ENCODE measurements around the gene TGM3. TPM values are rescaled to one million over a fixed set of nuclear protein-coding genes. Genes with fewer than 3 reads are reported as not detected.

Gene TGM3, protein sequence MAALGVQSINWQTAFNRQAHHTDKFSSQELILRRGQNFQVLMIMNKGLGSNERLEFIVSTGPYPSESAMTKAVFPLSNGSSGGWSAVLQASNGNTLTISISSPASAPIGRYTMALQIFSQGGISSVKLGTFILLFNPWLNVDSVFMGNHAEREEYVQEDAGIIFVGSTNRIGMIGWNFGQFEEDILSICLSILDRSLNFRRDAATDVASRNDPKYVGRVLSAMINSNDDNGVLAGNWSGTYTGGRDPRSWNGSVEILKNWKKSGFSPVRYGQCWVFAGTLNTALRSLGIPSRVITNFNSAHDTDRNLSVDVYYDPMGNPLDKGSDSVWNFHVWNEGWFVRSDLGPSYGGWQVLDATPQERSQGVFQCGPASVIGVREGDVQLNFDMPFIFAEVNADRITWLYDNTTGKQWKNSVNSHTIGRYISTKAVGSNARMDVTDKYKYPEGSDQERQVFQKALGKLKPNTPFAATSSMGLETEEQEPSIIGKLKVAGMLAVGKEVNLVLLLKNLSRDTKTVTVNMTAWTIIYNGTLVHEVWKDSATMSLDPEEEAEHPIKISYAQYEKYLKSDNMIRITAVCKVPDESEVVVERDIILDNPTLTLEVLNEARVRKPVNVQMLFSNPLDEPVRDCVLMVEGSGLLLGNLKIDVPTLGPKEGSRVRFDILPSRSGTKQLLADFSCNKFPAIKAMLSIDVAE
- total RNA-seq, result 27.7 TPM

DNA sequence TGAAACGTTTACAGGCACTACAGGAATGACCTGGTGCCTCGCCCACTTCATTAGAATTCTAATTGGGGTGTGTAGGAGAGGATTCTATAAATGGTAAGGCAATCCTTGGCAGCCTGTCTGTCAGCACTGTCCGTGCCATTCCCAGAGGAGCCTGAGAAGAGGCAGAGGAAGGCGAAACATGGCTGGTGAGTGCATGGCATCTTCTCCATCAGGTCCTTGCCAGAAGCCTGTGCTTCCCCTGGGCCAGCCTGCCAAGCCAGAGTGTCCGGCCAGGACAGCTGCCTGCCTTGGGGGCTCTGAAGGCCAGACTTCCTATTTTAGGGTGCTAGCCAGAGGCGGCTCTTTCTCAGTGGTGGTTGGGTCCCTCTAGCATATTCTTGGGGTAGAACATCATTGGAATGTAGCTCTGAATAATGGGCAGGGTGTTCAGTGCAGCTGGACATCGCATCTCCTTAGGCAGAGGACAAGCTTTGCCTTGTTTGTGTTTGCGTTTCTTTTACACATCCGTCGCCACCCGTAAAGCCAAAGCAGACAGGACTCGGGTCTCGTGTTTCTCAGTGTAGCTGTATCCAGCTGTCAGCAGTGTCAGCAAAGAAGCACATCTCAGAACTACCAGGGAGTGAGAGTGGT, at the start of gene TGM3:
TGM3 (plus strand) TSS at position 116 of the 630 bp plus-strand sequence; CDS start at position 179, 63 bp downstream.
- TF ChIP-seq POLR2AphosphoS5 (IDR thresholded peaks at IDR 0.05; ENCODE audit: insufficient read depth in 1 of 2, low read depth in 1 of 2), result no peak
- TF ChIP-seq POLR2A (IDR thresholded peaks at IDR 0.05), result no peak
- TF ChIP-seq, protein P1, sequence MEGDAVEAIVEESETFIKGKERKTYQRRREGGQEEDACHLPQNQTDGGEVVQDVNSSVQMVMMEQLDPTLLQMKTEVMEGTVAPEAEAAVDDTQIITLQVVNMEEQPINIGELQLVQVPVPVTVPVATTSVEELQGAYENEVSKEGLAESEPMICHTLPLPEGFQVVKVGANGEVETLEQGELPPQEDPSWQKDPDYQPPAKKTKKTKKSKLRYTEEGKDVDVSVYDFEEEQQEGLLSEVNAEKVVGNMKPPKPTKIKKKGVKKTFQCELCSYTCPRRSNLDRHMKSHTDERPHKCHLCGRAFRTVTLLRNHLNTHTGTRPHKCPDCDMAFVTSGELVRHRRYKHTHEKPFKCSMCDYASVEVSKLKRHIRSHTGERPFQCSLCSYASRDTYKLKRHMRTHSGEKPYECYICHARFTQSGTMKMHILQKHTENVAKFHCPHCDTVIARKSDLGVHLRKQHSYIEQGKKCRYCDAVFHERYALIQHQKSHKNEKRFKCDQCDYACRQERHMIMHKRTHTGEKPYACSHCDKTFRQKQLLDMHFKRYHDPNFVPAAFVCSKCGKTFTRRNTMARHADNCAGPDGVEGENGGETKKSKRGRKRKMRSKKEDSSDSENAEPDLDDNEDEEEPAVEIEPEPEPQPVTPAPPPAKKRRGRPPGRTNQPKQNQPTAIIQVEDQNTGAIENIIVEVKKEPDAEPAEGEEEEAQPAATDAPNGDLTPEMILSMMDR (IDR thresholded peaks at IDR 0.05), result no peak
- no peak within 1 kb of the TSS for H3K27ac ChIP-seq
- intact Hi-C loops (cut with DNase I), result no loop called here

DNA sequence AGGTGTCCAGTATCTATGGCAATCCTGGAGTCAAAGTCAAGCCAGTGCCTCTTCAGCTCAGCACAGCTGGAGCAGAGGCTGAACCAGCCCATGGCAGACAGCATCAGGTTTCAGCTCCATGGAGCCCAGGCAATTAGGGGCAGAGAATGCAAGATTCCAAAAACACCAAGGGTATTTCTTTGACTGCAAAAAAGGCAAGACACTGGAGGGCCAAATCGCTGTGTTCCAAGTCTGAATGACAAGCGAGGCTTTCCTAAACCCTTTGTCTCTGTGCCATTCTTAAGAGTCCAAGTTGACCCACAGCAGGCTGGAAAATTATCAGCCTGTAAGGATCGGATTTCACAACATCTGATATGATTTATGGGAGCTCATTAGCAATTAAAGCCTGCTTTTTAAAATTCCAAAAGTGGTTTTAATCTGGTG, 49.7 kb upstream of the TGM3 start:
- H3K36me3 ChIP-seq, result no peaks in the 10 kb centered on the region
- intact Hi-C loops (cut with DNase I), result no loop called here
- no peak for DNase-seq (ENCODE audit: extremely low spot score in 2 of 2)
- no peak overlapping the region for H3K4me3 ChIP-seq
- H3K27me3 ChIP-seq, result no peaks in the 10 kb centered on the region
- H3K4me1 ChIP-seq, result peaks cover 9% of the 10 kb centered on the region
- TF ChIP-seq, protein P1 (IDR thresholded peaks at IDR 0.05), result no peak
- TF ChIP-seq POLR2A (IDR thresholded peaks at IDR 0.05) (no peak), POLR2AphosphoS5 (IDR thresholded peaks at IDR 0.05; ENCODE audit: insufficient read depth in 1 of 2, low read depth in 1 of 2) (no peak)
- no peaks in the 10 kb centered on the region for H3K9me3 ChIP-seq
- H3K27ac ChIP-seq, result no peak overlapping the region

More for the DNA sequence above, at the start of gene TGM3:
- H3K9me3 ChIP-seq, result no peaks in the 10 kb centered on the region
- H3K4me3 ChIP-seq, result no peak within 1 kb of the TSS
- no peaks in the 10 kb centered on the region for H3K27me3 ChIP-seq
- no peaks in the 10 kb centered on the region for H3K36me3 ChIP-seq
- H3K4me1 ChIP-seq, result no peaks in the 10 kb centered on the region
- DNase-seq (ENCODE audit: extremely low spot score in 2 of 2), result no peak

DNA sequence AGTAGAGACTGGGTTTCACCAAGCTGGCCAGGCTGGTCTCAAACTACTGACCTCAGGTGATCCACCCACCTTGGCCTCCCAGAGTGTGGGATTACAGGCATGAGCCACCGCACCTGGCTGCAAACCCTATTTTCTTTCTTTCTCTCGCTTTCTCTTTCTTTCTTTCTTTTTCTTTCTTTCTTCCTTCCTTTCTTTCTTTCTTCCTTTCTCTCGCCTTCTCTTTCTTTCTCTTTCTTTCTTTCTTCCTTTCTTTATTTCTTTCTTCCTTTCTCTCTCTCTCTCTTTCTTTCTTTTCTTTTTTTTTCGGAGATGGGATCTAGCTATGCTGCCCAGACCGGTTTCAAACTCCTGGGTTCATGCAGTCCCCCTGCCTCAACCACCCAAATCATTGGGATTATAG, 47.0 kb upstream of the TGM3 start:
- TF ChIP-seq POLR2AphosphoS5 (IDR thresholded peaks at IDR 0.05; ENCODE audit: insufficient read depth in 1 of 2, low read depth in 1 of 2) (no peak), POLR2A (IDR thresholded peaks at IDR 0.05) (no peak)
- TF ChIP-seq, protein P1 (IDR thresholded peaks at IDR 0.05), result no peak
- no peak overlapping the region for H3K27ac ChIP-seq
- H3K27me3 ChIP-seq, result no peaks in the 10 kb centered on the region
- H3K36me3 ChIP-seq, result no peaks in the 10 kb centered on the region
- H3K9me3 ChIP-seq, result no peaks in the 10 kb centered on the region
- no peak for DNase-seq (ENCODE audit: extremely low spot score in 2 of 2)
- no peak overlapping the region for H3K4me3 ChIP-seq
- peaks cover 9% of the 10 kb centered on the region for H3K4me1 ChIP-seq
- intact Hi-C loops (cut with DNase I), result no loop called here

DNA sequence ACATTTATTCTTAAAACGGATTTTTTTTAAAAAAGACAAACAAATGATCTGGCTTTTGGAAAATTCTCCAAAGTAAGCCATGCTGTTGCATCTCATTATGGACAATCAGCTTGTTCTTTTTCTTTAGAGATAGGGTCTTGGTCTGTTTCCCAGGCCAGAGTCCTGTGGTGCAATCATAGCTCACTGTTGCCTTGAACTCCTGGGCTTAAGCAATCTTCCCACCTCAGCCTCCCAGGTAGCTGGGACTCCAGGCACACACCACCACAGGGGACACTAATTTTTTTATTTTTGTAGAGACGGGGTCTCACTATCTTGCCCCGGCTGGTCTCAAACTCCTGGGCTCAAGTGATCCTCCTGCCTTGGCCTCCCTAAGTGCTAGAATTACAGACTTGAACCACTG, 45.9 kb upstream of the TGM3 start:
- H3K27me3 ChIP-seq, result no peaks in the 10 kb centered on the region
- H3K4me3 ChIP-seq, result no peak overlapping the region
- TF ChIP-seq, protein P1 (IDR thresholded peaks at IDR 0.05), result no peak
- TF ChIP-seq POLR2A (IDR thresholded peaks at IDR 0.05) (no peak), POLR2AphosphoS5 (IDR thresholded peaks at IDR 0.05; ENCODE audit: insufficient read depth in 1 of 2, low read depth in 1 of 2) (no peak)
- H3K36me3 ChIP-seq, result no peaks in the 10 kb centered on the region
- peaks cover 9% of the 10 kb centered on the region for H3K4me1 ChIP-seq
- intact Hi-C loops (cut with DNase I), result no loop called here
- no peaks in the 10 kb centered on the region for H3K9me3 ChIP-seq
- no peak for DNase-seq (ENCODE audit: extremely low spot score in 2 of 2)
- no peak overlapping the region for H3K27ac ChIP-seq
